Measurements from ENCODE around the gene ZSWIM1. TPM values are rescaled to one million over a fixed set of nuclear protein-coding genes. Genes with fewer than 3 reads are reported as not detected.

Gene ZSWIM1
- total RNA-seq, 1 donor from 2014 or later, result 15.1 TPM

GRCh38 chr20:45834797-45835161 is 46.2 kb upstream of the ZSWIM1 start:
- Mint-ChIP-seq H3K27me3 (peaks cover 3% of the 10 kb centered on the region), H3K27ac (no peak overlapping the region), H3K9me3 (ENCODE audit: low read depth) (no peaks in the 10 kb centered on the region), H3K4me3 (ENCODE audit: low read depth) (peak overlapping the region; percentile 68), H3K4me1 (ENCODE audit: low read depth) (peaks cover 4% of the 10 kb centered on the region), H3K36me3 (ENCODE audit: insufficient read depth) (peaks cover 3% of the 10 kb centered on the region)
- DNase-seq (ENCODE audit: low spot score, unreplicated experiment), result no peak
- TF ChIP-seq CTCF (IDR thresholded peaks at IDR 0.05; ENCODE audit: unreplicated experiment), result no peak

DNA sequence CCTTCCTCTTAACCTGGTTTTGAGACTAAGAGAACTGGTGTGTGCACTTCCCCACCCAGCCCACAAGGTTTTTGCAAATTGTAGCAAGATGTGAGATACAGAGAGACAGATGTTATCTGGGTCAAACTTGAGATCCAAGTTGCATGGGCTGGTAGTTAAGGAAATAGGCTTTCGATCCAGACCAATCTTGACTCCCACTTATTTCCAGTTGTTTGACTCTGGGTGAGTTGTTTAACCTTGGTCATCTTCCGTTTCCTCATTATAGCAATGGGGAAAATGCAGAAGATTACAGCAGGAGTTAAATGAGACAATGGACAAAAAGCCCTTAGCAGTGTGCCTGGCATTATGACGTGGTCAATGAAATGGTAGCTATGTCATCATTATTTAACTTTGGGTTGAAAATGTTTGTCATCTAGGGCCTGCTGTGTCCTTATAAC is 45.7 kb upstream of the ZSWIM1 start:
- H3K4me3 Mint-ChIP-seq (ENCODE audit: low read depth), result no peak overlapping the region
- H3K4me1 Mint-ChIP-seq (ENCODE audit: low read depth), result peaks cover 4% of the 10 kb centered on the region
- peaks cover 1% of the 10 kb centered on the region for H3K27me3 Mint-ChIP-seq
- no peaks in the 10 kb centered on the region for H3K9me3 Mint-ChIP-seq (ENCODE audit: low read depth)
- TF ChIP-seq CTCF (IDR thresholded peaks at IDR 0.05; ENCODE audit: unreplicated experiment), result no peak
- DNase-seq (ENCODE audit: low spot score, unreplicated experiment), result no peak
- peaks cover 3% of the 10 kb centered on the region for H3K36me3 Mint-ChIP-seq (ENCODE audit: insufficient read depth)
- H3K27ac Mint-ChIP-seq, result no peak overlapping the region

- no peak overlapping the region for H3K27ac Mint-ChIP-seq
- no peaks in the 10 kb centered on the region for H3K27me3 Mint-ChIP-seq
- H3K9me3 Mint-ChIP-seq (ENCODE audit: low read depth), result no peaks in the 10 kb centered on the region
- no peak overlapping the region for H3K4me3 Mint-ChIP-seq (ENCODE audit: low read depth)
- H3K4me1 Mint-ChIP-seq (ENCODE audit: low read depth), result peaks cover 4% of the 10 kb centered on the region
- DNase-seq (ENCODE audit: low spot score, unreplicated experiment), result no peak
- peaks cover 3% of the 10 kb centered on the region for H3K36me3 Mint-ChIP-seq (ENCODE audit: insufficient read depth)
- TF ChIP-seq CTCF (IDR thresholded peaks at IDR 0.05; ENCODE audit: unreplicated experiment), result no peak
Observed at GRCh38 chr20:45835825-45836224, 45.2 kb upstream of the ZSWIM1 start.

DNA sequence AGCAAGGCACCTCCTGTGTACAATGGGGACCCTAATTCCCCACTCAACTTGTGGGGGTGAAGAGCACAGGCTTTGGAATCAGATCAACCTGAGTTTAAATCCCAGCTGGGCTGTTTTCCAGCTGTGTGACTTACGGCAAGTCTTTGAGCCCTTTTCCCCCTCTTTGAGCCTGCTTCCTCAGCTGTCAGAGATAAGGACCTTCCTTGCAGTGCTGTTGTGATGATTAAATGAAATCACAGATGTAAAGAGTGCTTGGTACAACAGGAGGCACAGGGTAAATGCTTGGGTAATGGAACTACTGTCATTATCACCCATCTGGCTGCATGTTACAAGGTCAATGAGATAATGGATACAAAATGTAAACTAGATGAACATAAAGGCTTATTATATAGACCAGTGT is 44.2 kb upstream of the ZSWIM1 start:
- H3K4me1 Mint-ChIP-seq (ENCODE audit: low read depth), result peaks cover 4% of the 10 kb centered on the region
- H3K27me3 Mint-ChIP-seq, result no peaks in the 10 kb centered on the region
- no peak for DNase-seq (ENCODE audit: low spot score, unreplicated experiment)
- H3K27ac Mint-ChIP-seq, result no peak overlapping the region
- no peak overlapping the region for H3K4me3 Mint-ChIP-seq (ENCODE audit: low read depth)
- H3K36me3 Mint-ChIP-seq (ENCODE audit: insufficient read depth), result peaks cover 3% of the 10 kb centered on the region
- H3K9me3 Mint-ChIP-seq (ENCODE audit: low read depth), result no peaks in the 10 kb centered on the region
- no peak for TF ChIP-seq CTCF (IDR thresholded peaks at IDR 0.05; ENCODE audit: unreplicated experiment)

GRCh38 chr20:45840700-45841198 is 40.3 kb upstream of the ZSWIM1 start:
- Mint-ChIP-seq H3K4me1 (ENCODE audit: low read depth) (no peaks in the 10 kb centered on the region), H3K27ac (no peak overlapping the region), H3K27me3 (no peaks in the 10 kb centered on the region), H3K36me3 (ENCODE audit: insufficient read depth) (peaks cover 10% of the 10 kb centered on the region), H3K9me3 (ENCODE audit: low read depth) (no peaks in the 10 kb centered on the region), H3K4me3 (ENCODE audit: low read depth) (no peak overlapping the region)
- DNase-seq (ENCODE audit: low spot score, unreplicated experiment), result no peak
- TF ChIP-seq CTCF (IDR thresholded peaks at IDR 0.05; ENCODE audit: unreplicated experiment), result no peak
